Suprapubic skin (tissue), 4 donors: ENCODE data around the gene SUCNR1. TPM values are rescaled to one million over a fixed set of nuclear protein-coding genes. Genes with fewer than 3 reads are reported as not detected.

ENCODE experiments used
- DNase-seq, 2 donors: peaks; one replicate each; pipeline ENCODE4 v3.0.0-alpha.2; 2019; ENCODE audit warnings: low spot score in 2 of 2
- H3K27ac ChIP-seq: fragments of 200-600 bp; sonication (generic); one replicate; pipeline ENCODE4 v1.5.1; 2019
- H3K27me3 ChIP-seq: fragments of 200-600 bp; sonication (generic); one replicate; pipeline ENCODE4 v1.5.1; 2019
- H3K36me3 ChIP-seq: fragments of 200-600 bp; sonication (generic); one replicate; pipeline ENCODE4 v1.5.1; 2019
- H3K4me1 ChIP-seq: fragments of 200-600 bp; sonication (generic); one replicate; pipeline ENCODE4 v1.5.1; 2019
- H3K4me3 ChIP-seq: fragments of 200-600 bp; sonication (generic); one replicate; pipeline ENCODE4 v1.5.1; 2019; ENCODE audit warnings: mild to moderate bottlenecking
- H3K9me3 ChIP-seq: fragments of 200-600 bp; sonication (generic); one replicate; pipeline ENCODE4 v1.5.1; 2019
- EP300 ChIP-seq: sonication (generic); formaldehyde crosslinking; IDR thresholded peaks from one replicate; pipeline ENCODE4 v1.6.1; 2017; ENCODE audit warnings: antibody characterized with exemption
- POLR2A ChIP-seq, 2 donors: fragments of 450-650 bp; IDR thresholded peaks; one replicate each; pipeline ENCODE4 v1.6.1; 2017; ENCODE audit warnings: antibody characterized with exemption in 2 of 2, mild to moderate bottlenecking in 2 of 2, moderate library complexity in 2 of 2
- POLR2AphosphoS5 ChIP-seq, 3 donors: sonication (generic); formaldehyde crosslinking; IDR thresholded peaks; one replicate each; pipeline ENCODE4 v1.6.1; 2017; ENCODE audit warnings: antibody characterized with exemption in 3 of 3
- WGBS: methylation state at CpG from one replicate; pipeline ENCODE4 v1.1.5; 2018; 5-methylcytosine and 5-hydroxymethylcytosine counted together
- total RNA-seq, 4 donors: library from RNA; depleted of rRNA; stranded (reverse); fragments of >200 nt; gene quantifications; one replicate each; pipeline ENCODE4 v1.1.0, GENCODE V29; 2016
- TF ChIP-seq, protein P1 (sequence below), 2 donors: fragments of 200-600 bp in 1 of 2; fragments of 450-650 bp in 1 of 2; sonication (generic) in 1 of 2; IDR thresholded peaks; one replicate each; pipeline ENCODE4 v1.5.1; 2016 to 2019; ENCODE audit warnings: antibody characterized with exemption in 2 of 2, mild to moderate bottlenecking in 1 of 2, moderate library complexity in 1 of 2

SUCNR1 gene
- total RNA-seq, 4 donors from 2014 or later = 0.79 to 2.2 (median 1.4) TPM

DNA sequence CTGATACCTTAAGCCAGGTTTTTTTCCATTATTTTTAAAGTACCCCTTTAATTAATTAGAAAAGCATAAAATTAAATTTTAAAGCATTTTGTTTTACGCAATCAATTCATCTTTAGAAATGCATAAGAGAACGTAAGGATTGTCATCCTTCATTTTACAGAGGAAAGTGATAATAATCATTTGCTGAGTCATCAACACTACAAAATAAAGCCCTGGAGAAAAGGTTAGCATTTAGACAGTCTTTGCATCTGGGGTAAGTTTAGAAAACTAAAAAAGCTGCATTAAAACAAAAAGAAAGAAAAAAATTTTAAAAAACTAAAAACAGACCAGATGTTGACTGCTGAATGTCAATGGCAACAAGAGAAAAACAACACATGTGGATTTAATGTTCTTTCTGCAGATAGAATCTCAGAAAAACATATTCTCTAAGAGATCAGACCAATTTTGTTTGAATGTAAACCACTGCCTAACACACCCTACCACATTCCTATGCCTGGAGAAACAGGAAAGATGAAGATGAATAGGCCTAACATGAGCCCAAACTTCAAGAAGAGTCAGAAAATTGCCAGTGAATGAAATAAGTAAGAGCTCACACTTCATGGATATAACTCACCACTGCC, 59.9 kb downstream of the SUCNR1 start:
- WGBS = 24% methylated on average over 2 of the region's 2 CpGs
- H3K4me3 ChIP-seq = no peak overlapping the region
- TF ChIP-seq EP300 (no peak), POLR2A (IDR thresholded peaks at IDR 0.05) (no peak), POLR2AphosphoS5 (IDR thresholded peaks at IDR 0.05) (no peak)
- TF ChIP-seq, protein P1, sequence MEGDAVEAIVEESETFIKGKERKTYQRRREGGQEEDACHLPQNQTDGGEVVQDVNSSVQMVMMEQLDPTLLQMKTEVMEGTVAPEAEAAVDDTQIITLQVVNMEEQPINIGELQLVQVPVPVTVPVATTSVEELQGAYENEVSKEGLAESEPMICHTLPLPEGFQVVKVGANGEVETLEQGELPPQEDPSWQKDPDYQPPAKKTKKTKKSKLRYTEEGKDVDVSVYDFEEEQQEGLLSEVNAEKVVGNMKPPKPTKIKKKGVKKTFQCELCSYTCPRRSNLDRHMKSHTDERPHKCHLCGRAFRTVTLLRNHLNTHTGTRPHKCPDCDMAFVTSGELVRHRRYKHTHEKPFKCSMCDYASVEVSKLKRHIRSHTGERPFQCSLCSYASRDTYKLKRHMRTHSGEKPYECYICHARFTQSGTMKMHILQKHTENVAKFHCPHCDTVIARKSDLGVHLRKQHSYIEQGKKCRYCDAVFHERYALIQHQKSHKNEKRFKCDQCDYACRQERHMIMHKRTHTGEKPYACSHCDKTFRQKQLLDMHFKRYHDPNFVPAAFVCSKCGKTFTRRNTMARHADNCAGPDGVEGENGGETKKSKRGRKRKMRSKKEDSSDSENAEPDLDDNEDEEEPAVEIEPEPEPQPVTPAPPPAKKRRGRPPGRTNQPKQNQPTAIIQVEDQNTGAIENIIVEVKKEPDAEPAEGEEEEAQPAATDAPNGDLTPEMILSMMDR (IDR thresholded peaks at IDR 0.05) = no peak
- no peaks in the 10 kb centered on the region for H3K27me3 ChIP-seq
- peak overlapping the region; percentile 72 for H3K27ac ChIP-seq
- no peaks in the 10 kb centered on the region for H3K9me3 ChIP-seq
- peaks cover 26% of the 10 kb centered on the region for H3K4me1 ChIP-seq
- DNase-seq = no peak
- H3K36me3 ChIP-seq = no peaks in the 10 kb centered on the region

Other genes starting within 250 kb of the SUCNR1 start
- gene AADACL2, start 139.7 kb upstream of the SUCNR1 start, total RNA-seq = 10 to 100 TPM; 23.9 to 73.3 (median 49.6) TPM
- 10 to 100 TPM in 3 of 4 donors, 1 to 10 TPM in 1; 2.7 to 19.1 (median 14.0) TPM for gene AADAC, start 59.5 kb upstream of the SUCNR1 start, total RNA-seq